Measurements from ENCODE around the gene ZXDC.

The ZXDC gene

GRCh38 chr3:126512026-126512425, 36.3 kb upstream of the ZXDC start:
- Histone ChIP-seq H3K9ac (ENCODE audit: low read depth, low read length, poor library complexity, severe bottlenecking) (no peak overlapping the region), H3K4me3 (ENCODE audit: low read length, poor library complexity, severe bottlenecking) (no peak overlapping the region), H3K36me3 (ENCODE audit: insufficient read depth, low read length) (no peaks in the 10 kb centered on the region), H3K4me1 (ENCODE audit: insufficient read depth, low read length, poor library complexity, severe bottlenecking) (peaks cover 14% of the 10 kb centered on the region), H3K79me2 (ENCODE audit: insufficient read depth, low read length) (no peaks in the 10 kb centered on the region), H3K27me3 (ENCODE audit: insufficient read depth, low read length, poor library complexity, severe bottlenecking) (no peaks in the 10 kb centered on the region), H4K20me1 (ENCODE audit: insufficient read depth, low read length, poor library complexity, severe bottlenecking) (no peaks in the 10 kb centered on the region), H3F3A (ENCODE audit: low read depth) (no peaks in the 10 kb centered on the region), H2AFZ (ENCODE audit: low read length) (no peak overlapping the region), H3K4me2 (ENCODE audit: low read depth, low read length, poor library complexity, severe bottlenecking) (no peak overlapping the region), H3K9me3 (ENCODE audit: insufficient read depth, low read depth, low read length) (no peaks in the 10 kb centered on the region), H3K9me2 (replicated peaks; ENCODE audit: low read depth, low read length) (no peaks in the 10 kb centered on the region)
- TF ChIP-seq, protein P1, sequence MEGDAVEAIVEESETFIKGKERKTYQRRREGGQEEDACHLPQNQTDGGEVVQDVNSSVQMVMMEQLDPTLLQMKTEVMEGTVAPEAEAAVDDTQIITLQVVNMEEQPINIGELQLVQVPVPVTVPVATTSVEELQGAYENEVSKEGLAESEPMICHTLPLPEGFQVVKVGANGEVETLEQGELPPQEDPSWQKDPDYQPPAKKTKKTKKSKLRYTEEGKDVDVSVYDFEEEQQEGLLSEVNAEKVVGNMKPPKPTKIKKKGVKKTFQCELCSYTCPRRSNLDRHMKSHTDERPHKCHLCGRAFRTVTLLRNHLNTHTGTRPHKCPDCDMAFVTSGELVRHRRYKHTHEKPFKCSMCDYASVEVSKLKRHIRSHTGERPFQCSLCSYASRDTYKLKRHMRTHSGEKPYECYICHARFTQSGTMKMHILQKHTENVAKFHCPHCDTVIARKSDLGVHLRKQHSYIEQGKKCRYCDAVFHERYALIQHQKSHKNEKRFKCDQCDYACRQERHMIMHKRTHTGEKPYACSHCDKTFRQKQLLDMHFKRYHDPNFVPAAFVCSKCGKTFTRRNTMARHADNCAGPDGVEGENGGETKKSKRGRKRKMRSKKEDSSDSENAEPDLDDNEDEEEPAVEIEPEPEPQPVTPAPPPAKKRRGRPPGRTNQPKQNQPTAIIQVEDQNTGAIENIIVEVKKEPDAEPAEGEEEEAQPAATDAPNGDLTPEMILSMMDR (conservative IDR thresholded peaks at IDR 0.05; ENCODE audit: low read length), result no peak
- TF ChIP-seq EZH2phosphoT487 (IDR thresholded peaks at IDR 0.05; ENCODE audit: borderline replicate concordance), result no peak

DNA sequence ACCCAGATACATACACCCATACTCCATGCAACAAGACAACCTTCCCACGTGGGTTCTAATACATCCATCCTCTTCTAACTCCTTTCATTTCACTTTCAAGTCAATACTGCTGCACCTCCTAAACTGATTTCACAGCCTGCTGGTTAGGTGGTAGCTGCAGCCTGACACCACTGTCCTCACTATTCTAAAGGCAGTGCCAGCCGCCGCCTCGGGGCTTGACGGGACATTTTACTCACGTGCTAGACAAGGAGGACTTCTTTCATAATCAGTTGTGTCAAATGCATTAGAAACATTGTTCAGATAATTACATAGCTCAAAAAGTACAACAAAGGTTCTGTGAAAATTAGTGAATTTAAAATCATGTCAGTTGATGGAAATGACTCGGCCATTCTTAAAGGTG, 35.6 kb upstream of the ZXDC start:
- Histone ChIP-seq H3K9ac (ENCODE audit: low read depth, low read length, poor library complexity, severe bottlenecking) (no peak overlapping the region), H3K9me2 (replicated peaks; ENCODE audit: low read depth, low read length) (no peaks in the 10 kb centered on the region), H3K4me2 (ENCODE audit: low read depth, low read length, poor library complexity, severe bottlenecking) (no peak overlapping the region), H3F3A (ENCODE audit: low read depth) (no peaks in the 10 kb centered on the region), H3K36me3 (ENCODE audit: insufficient read depth, low read length) (no peaks in the 10 kb centered on the region), H3K27me3 (ENCODE audit: insufficient read depth, low read length, poor library complexity, severe bottlenecking) (no peaks in the 10 kb centered on the region), H3K79me2 (ENCODE audit: insufficient read depth, low read length) (no peaks in the 10 kb centered on the region), H2AFZ (ENCODE audit: low read length) (no peak overlapping the region), H3K9me3 (ENCODE audit: insufficient read depth, low read depth, low read length) (no peaks in the 10 kb centered on the region), H3K4me1 (ENCODE audit: insufficient read depth, low read length, poor library complexity, severe bottlenecking) (peaks cover 14% of the 10 kb centered on the region), H4K20me1 (ENCODE audit: insufficient read depth, low read length, poor library complexity, severe bottlenecking) (no peaks in the 10 kb centered on the region), H3K4me3 (ENCODE audit: low read length, poor library complexity, severe bottlenecking) (no peak overlapping the region)
- TF ChIP-seq EZH2phosphoT487 (IDR thresholded peaks at IDR 0.05; ENCODE audit: borderline replicate concordance), result no peak
- TF ChIP-seq, protein P1 (conservative IDR thresholded peaks at IDR 0.05; ENCODE audit: low read length), result no peak

DNA sequence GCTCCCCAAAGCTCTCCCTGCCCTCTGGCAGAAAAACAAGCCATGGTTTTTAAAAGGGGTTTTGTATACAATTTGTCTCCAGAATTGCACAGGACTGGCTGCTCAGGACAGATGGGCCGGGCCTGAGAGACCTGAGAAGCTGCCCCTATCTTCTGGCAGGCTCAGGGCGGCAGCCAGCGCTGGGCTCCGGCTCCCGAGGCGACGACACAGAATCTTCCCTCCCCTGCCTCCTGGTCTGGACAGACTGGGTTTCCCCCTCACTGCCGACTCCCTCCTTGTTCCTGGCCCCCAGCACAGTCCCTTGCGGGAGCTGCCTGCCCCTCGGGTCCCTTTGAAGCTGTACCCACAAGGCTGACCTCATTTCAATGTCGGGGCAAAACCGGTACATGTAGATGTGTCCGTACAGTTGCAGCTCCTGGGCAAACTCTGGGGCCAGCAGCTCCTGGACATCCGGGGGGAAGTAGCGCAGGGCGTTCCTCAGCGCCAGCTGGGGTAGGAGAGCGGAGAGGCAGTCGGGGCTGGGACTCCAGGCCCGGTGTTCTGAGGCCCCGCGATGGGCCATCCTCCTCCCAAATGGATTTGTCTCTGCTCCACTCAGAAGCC, 34.7 kb upstream of the ZXDC start:
- H3K9me2 ChIP-seq (replicated peaks; ENCODE audit: low read depth, low read length), result no peaks in the 10 kb centered on the region
- H3K27me3 ChIP-seq (ENCODE audit: insufficient read depth, low read length, poor library complexity, severe bottlenecking), result no peaks in the 10 kb centered on the region
- no peaks in the 10 kb centered on the region for H4K20me1 ChIP-seq (ENCODE audit: insufficient read depth, low read length, poor library complexity, severe bottlenecking)
- H3K4me3 ChIP-seq (ENCODE audit: low read length, poor library complexity, severe bottlenecking), result no peak overlapping the region
- TF ChIP-seq EZH2phosphoT487 (IDR thresholded peaks at IDR 0.05; ENCODE audit: borderline replicate concordance), result no peak
- TF ChIP-seq, protein P1 (conservative IDR thresholded peaks at IDR 0.05; ENCODE audit: low read length), result no peak
- no peak overlapping the region for H3K9ac ChIP-seq (ENCODE audit: low read depth, low read length, poor library complexity, severe bottlenecking)
- H3K79me2 ChIP-seq (ENCODE audit: insufficient read depth, low read length), result no peaks in the 10 kb centered on the region
- H3K4me1 ChIP-seq (ENCODE audit: insufficient read depth, low read length, poor library complexity, severe bottlenecking), result peaks cover 14% of the 10 kb centered on the region
- no peak overlapping the region for H3K4me2 ChIP-seq (ENCODE audit: low read depth, low read length, poor library complexity, severe bottlenecking)
- H3K36me3 ChIP-seq (ENCODE audit: insufficient read depth, low read length), result no peaks in the 10 kb centered on the region
- H2AFZ ChIP-seq (ENCODE audit: low read length), result no peak overlapping the region
- no peaks in the 10 kb centered on the region for H3K9me3 ChIP-seq (ENCODE audit: insufficient read depth, low read depth, low read length)
- no peaks in the 10 kb centered on the region for H3F3A ChIP-seq (ENCODE audit: low read depth)

Measured in Loucy (cell line).